HG03354 (cell line): ENCODE data around the gene CAMK1G.

Experiments
- ATAC-seq: cut with Tn5 transposase; IDR thresholded peaks from one replicate; pipeline ENCODE4 v1.9.1; 2021; ENCODE audit warnings: mild to moderate bottlenecking; ENCODE audit not compliant: unreplicated experiment, poor library complexity, severe bottlenecking

Gene CAMK1G

DNA sequence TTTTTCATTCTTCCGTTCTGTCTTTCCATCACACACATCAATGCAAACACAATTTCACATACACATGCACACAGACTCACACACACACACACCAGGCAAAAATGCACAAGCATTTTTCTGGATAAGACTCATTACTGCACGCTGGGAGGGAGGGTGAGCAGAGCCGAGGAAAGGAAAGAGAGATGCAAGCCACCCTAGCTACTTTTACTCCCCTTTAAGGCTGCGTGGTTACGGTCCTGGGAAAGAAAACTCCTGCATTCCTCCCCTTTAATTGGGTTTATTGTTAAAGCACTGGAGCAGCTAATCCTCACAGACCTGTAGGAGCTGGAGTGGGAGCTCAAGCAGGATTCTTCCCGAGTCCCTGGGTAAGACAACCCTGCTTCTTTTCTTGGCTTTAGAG lies at the start of gene CAMK1G:
CAMK1G (plus strand) TSS at position 307 of the 400 bp plus-strand sequence. CDS start 11,270 bp downstream, outside the sequence.
- ATAC-seq: no peak

DNA sequence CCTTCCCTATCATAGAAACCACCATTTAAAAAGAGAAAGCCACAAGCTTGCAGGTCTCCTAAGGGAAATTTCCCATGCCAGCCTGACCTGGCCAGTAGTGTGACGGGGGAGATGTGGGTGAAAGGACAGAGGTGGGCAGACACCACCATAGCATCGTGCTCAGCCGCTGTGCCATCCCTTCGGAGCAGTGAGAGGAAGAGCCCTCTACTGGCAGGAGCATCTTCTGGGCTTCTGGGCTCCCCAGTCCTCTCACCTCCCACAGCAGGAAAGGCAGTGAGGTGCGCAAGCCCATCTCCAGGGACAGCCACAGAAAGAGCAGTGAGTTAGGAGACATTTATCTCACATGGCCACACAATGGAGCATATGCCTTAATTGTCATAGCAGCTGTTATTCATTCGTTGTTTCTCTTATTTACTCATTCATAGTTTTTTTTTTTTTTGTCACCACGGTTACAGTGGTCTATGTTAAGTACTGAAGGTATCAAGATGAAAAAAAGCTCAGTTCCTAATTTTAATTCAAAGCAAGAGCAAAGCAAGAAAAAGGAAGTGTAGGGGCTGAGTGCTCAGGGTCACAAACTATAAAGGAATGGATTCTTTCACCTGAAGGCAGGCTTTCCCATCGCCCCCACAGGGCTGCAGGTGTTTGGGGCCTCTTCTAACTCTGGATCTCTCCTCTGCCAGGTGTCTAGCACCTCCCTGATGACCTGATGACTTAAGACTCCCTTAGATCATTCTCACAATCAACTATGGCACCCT lies 48.8 kb upstream of the CAMK1G start:
- no peak for ATAC-seq

DNA sequence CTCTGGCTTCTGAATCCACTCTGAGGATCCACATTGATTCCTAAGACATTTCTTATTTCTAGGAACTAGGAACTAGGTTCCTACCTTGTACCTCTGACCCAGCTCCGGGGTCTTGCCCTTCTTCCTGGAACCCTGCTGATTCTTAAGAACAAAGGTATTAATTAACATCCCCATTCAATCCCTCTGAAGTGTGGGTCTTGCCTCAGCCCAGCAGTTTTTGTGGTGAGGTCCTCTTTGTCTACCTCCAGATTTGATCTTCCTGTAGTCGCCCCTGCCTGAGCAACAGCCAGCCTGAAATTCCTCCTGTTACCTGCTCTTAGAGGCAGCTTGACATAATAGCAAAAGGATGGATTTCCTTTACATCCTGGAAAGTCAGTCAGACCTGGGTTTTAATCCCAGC lies 46.7 kb upstream of the CAMK1G start:
- no peak for ATAC-seq

DNA sequence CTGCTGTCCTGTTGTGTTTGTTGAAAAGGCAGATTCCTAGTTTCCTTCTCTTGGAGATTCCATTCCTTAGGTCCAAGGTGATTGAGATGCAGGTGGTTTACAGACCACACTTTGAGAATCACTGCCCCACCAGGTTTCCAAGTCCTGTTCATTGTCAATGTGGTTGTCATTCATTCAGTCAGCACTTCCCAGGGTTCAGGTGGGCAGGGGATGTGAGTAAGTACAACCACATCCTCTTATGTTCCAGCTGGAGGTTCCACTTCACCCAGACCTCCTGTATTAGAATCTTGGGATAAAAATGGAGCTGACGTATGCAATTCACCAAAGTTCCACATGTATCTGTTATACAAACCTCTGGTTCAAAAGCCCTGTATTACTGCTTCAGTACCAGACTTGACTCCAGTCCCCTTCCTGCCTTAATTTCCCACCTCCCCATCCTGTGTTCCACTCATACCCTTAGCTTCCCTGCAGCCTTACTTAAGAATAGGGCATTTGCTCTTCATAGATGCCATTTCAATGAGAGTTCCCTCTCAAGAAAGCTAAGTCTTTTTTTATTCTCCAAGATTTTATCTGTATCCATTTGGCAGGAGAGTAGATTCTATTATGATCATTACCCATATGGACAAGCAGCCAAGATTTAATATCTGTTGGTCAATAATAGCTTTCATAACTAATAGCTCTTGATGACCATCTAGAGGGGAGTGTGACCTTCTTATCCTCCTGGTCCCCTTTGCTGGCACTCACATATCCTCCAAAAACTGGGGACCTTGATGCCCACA lies 46.0 kb upstream of the CAMK1G start:
- no peak for ATAC-seq

DNA sequence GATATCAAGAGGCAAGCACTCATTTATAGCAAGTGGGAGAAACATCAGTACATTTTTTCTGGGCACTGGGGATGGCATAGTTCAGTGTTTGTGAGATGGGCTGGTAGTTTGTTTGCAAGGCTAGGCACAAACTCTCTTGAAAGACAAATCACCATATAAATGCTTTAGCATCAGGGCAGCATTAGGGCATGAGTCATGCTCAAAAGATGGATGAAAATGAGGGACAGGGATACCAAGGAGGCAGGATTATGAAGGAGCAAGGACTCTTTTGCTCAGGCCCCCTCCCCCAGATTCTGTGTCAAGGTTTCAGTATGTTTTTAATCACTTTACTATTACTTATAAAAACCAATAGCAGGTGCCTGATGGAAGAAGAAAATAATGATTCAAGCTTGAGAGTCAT lies 43.9 kb upstream of the CAMK1G start:
- ATAC-seq: no peak

DNA sequence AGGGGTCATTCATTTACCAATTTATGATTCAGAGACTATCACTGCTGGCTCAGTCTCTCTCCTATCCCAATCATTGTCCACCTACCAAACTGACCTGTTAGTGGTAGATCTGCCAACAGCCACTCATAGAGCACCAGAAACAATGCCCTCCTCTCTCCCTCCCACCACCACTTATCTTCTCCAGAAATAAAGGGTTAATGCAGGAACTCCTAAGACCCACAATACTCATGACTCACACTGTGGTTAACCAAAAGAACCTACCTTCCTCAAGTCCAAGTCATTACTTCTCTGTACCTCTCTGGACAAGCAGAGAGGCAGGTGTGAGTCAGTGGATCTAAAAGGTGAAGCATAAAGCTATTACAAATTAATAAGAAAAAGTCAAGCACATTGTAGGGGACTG lies 40.9 kb upstream of the CAMK1G start:
- no peak for ATAC-seq

DNA sequence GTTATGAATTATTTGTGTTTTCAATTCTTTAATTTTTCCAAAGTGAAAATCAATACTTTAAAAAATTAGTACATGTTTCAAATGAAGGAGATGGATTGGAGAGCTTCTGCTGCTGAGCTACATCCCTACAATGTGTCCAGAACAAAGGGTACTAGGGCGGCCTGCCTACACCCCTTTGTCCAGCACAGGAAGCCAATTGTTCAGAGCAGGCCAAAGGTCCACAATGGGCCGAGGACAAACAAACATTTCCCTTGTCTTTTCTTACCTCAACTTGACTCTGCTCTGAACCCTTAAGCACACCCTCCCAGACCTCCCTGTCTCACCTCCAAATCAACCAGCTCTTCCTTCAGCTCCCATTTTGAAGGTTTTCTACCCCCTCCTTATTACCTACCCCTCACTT lies 39.4 kb upstream of the CAMK1G start:
- no peak for ATAC-seq

DNA sequence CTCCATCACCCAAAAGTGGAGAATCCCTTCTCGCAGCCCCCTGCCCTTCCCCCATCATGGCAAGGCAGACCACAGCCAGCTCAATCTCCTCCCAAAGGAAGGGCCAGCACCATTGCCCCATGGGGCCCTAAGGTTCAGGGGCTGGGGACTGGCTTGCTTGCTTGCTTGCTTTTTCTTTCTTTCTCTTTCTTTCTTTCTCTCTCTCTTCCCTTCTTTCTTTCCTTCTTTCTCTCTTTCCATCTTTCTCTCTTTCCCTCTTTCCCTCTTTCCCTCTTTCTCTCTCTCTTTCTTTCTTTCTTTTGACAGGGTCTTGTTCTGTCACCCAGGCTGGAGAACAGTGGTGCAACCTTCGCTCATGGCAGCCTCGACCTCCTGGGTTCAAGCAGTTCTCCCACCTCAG lies 38.1 kb upstream of the CAMK1G start:
- no peak for ATAC-seq

DNA sequence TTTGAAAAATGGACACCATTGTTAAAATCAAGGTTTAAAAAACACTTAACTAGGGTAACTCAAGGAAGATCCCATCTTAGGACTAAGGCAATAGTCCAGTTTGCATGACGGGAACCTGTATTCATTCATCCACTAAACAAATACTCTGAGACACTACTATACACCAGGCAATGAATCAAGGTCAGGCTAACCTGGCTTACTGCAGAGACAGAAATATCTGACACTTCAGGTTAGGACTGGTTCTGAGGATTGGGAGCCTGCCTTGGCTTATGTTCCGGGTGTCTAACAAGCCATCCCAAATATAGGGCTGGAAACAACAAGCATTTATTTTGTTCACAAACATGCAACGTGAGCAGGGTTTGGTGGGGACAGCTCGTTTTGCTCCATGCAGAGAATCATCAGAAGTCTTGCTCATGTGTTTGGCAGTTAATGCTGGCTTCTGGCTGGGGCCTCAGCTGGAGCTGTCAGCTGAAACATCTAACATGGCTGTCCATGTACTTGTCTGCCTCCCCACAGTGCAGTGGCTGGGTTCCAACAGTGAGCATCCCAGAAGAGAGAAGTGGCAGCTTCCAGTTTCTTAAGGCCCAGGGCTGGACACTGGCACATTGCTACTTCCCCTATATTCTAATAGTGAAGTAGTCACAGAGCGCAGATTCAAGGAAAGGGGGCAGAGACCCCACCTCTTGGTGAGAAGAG lies 37.0 kb upstream of the CAMK1G start:
- no peak for ATAC-seq

DNA sequence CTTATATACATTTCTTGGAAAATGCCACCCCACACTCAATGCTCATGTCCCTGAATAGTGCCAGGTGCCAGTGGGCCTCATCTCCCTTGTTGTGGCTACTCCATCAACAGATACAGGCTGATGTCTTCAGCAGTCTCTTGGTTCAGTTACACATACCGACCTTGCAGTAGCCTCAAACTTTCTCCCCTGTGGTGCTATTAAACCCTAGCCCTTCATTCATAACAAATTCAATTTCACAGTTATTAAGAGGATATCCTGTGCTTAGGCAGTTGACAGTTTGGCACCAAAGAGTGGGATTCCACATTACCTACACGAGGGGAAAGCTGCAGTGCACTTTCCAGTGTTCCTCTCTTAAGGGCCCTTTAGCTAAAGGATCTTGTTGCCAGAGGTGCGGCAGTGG lies 35.9 kb upstream of the CAMK1G start:
- no peak for ATAC-seq

DNA sequence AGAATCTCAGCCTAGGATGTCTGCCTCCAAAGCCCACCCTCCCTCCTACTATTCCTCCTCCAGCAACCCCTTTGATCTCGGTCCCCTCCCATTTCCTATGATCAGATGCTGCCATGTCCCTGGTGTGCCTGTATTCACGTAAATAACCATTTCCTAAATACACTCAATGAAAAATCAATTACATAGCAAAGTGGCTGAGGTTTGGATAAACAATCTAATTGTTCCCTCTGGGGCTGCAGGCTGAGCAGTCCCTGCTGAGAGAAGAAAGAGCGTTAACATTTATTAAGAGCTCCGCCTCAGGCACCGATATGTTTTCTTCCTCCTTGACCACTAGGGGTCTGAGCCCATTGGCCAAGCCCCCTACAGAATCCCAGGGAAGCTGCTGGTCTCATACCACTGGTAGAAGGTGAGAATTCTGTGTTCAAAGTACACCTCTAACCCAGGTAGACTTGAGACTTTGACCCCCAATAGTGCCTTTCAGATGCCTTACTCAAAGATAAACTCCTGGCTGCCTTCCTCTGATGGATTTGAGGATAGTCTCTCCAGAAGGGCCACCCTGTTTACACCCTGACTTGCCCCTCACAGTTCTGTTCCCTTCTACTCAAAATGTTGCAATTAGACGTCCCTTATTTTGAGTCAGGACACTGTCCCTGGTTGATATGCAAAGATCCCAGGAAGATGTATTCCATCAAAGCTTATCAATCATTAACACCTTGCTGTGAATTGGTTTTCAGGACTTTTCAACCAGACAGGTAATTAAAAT lies 33.9 kb upstream of the CAMK1G start:
- ATAC-seq: no peak

DNA sequence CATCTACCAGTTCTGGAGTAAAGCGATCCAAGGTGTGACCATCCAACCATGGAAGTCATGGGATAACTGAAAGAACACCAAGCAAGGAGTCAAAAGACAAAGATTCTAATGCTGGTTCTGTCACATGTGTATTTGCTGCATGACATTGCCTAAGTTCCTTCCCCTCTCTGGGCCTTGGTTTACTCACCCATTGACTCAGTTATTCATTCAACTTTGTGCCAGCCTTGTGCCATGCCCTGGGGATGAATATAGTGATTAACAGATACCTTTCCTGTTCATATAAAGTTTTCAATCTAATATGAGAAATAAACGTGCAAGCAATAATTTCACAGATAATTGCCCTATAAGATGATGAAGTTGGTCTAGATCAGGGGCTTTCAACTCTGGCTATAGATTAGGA lies 33.0 kb upstream of the CAMK1G start:
- ATAC-seq: no peak

DNA sequence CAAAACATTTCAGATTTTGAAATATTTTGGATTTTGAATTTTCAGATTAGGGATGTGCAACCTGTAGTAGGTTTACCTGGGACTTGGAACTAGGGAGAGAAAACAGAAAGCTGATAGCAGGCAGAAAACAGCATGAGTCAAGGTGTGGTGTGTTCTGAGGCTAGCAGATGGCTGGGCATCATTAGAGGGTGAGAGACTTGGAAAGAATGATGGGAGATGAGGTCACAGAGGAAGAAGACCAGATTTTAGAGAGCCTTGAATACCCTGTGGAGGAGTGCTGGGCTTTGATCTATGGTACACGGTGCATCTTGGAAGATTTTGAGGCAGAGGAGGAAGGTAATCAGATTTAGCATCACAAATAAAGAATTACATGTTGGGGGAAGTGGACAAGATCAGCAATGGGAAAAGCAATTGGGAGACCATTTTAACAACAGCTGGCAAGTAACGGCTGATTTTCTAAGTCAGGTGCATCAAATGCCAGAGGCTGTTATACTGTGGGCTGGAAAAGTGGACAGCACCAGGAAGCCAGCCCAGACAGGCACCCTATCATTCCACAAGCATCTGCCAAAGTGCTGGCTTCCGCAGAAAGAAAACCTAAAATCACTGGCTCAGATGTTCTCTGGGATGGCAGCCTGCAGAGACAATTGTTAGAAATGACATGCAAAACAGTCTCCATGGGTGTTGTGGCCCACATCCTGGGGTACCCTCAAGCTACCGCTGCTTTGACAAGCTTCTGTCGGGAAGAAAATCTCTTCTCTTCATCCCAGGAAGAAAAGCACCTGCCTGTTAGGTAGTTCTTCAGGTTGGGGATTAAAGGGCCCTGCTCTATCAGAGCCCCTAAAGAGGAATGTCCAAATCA lies 30.9 kb upstream of the CAMK1G start:
- ATAC-seq: no peak

DNA sequence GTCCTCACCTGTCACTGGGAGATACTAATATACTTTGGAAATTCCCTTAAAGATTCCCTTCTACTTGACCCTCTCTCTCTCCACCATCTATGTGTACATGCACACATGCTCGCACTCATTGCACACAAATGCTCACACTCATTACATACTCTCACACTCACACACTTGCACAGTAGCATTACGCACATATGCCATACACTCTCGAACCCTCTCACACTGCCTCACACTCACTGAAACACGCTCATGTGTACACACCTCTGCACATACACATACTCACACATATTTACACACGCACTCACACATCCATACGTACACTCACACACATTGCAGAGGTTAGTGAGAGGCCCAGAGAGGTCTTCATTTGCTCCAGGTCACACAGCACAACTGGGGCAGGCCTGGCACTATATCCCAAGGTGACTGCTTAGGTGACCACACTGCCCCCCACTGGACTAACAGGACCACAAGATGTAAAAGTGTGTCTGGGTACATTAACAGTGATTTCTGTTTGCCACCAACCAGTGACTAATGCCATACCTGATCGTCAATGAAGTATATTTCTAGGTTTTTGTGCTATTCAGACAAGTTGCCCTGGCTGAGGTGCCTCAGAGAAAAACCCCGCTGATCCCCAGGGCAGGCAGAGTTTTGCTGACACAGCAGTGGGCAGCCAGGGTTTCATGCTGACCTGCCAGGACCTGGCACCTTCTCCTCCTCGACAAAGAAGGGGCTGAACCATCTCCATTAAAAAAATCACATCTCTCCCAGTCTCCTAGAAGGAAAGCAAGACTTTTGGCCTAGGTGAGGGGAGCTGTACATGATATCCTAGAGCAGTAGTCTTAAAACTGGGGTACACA lies 28.5 kb upstream of the CAMK1G start:
- ATAC-seq: no peak

DNA sequence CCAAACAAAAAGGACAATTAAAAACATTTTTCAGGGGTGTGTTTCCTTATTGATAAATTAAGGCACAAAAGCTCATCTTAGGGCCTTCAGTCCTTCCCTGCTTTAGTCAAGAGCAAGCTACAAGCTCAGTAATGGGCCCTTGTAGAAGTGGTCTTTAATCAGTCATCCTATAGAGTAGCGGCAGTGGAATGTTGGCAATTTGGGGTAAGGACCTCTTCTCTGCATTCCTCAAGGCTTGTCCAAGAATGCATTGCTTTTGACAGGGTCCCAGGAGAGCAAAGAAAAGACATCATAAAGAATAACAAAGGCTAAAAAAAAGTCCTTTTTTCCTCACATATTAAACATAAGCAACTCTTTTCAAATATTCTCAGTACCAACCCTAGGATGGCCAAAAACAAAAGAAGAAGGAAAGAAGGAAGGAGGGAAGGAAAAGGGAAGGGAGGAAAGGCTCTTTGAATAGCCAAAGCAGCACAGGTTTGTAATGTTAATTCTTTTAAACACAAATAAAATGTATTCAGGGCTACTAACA lies 27.3 kb upstream of the CAMK1G start:
- no peak for ATAC-seq

DNA sequence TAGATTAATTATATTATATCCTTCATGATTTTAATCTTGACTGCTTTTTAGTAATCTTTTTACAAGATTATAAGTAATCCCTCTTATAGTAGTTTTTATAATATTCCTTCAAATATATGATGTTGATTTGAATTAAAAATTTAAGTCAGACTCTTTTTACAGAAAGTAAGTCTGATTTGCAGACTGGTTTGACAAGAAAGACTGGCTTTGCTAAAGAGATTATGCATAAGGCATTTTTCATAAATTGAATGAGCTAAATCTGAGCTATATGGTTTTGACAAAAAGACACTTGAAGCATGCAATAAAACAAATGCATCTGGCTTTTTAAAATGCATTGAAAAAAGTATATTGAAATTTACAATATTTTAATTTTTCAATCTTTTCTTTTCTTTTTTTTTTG lies 26.3 kb upstream of the CAMK1G start:
- ATAC-seq: no peak

DNA sequence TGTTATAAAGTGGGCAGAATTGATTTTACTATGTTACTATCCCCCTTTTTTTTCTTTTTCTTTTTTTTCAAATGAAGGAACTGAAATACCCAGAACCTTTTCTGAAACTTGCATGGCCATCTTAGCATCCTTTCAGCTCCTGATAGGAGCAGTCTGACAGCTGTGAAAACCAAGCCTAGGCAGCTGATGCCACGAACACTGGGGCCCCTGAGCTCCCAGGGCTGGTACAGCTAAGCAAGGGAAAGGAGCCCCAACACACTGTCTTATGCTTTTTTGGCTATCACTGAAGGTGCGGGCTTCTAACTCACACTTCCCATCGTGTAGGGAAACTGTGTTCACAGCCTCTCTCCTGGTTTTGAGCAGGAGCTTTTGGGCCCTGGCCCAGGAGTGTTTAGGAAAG lies 23.0 kb upstream of the CAMK1G start:
- no peak for ATAC-seq

DNA sequence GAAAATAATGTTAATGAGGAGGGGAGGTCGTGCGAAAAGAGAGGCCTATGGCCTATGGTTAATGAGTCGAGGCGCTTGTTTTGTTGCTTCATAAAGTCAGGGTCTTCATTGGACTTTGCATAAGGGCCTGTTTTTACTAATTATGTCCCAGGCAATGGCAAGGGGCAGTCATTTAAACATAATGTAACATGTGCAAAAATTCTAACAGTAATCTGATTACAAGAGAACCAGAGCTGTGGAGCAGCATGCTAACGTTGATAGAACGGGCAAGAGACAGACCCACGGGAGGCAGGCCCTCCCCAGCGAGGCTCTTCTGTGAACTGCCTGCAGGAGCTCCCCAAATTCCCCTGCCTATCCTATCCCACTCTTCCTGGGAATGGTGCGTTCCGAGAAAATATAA lies 22.6 kb upstream of the CAMK1G start:
- ATAC-seq: no peak
